Neutrophil (primary cell): ENCODE measurements around the gene POLD4.
A peak's percentile ranks its signal among the peaks of the same experiment; 100 is the strongest.
"Not testable (repeated sequence)": the region's sequence is repeated elsewhere in the genome, so short reads cannot be mapped to it uniquely, and the experiment has no call there.

ENCODE experiments used
- H3K27ac ChIP-seq: fragments of 200-600 bp; sonication (generic); 2 replicates; pipeline ENCODE4 v1.5.1; 2016; ENCODE audit warnings: mild to moderate bottlenecking, moderate library complexity
- H3K27me3 ChIP-seq: fragments of 200-600 bp; sonication (generic); 2 replicates; pipeline ENCODE4 v1.6.0; 2016; ENCODE audit warnings: mild to moderate bottlenecking
- H3K36me3 ChIP-seq: fragments of 200-600 bp; sonication (generic); 2 replicates; pipeline ENCODE4 v1.5.1; 2017
- H3K4me1 ChIP-seq, 2 experiments: fragments of 200-600 bp in 1 of 2; sonication (generic) in 1 of 2; 1 replicate in 1 of 2; 2 replicates in 1 of 2; pipeline versions ENCODE4 v1.5.1 to v1.6.1; 2013 to 2016; ENCODE audit warnings: low read depth in 1 of 2, low read length in 1 of 2, mild to moderate bottlenecking in 1 of 2, moderate library complexity in 1 of 2; ENCODE audit not compliant: control insufficient read depth in 1 of 2, insufficient read depth in 1 of 2
- H3K4me3 ChIP-seq, 2 experiments: fragments of 200-600 bp in 1 of 2; sonication (generic) in 1 of 2; 1 replicate in 1 of 2; 2 replicates in 1 of 2; pipeline ENCODE4 v1.5.1; 2013 to 2016; ENCODE audit warnings: low read depth in 1 of 2, low read length in 1 of 2, mild to moderate bottlenecking in 1 of 2, moderate library complexity in 1 of 2
- H3K9me3 ChIP-seq: fragments of 200-600 bp; sonication (generic); 2 replicates; pipeline ENCODE4 v1.5.1; 2016
- TF ChIP-seq, protein P1 (sequence below): fragments of 200-600 bp; sonication (generic); IDR thresholded peaks from 2 replicates; pipeline ENCODE4 v1.5.1; 2016; ENCODE audit warnings: antibody characterized with exemption

POLD4 gene

GRCh38 chr11:67320691-67321090, 32.7 kb downstream of the POLD4 start:
- H3K4me1 ChIP-seq = peaks cover 16 to 17% of the 10 kb centered on the region in 2 experiments
- no peak overlapping the region for H3K4me3 ChIP-seq
- H3K9me3 ChIP-seq = no peaks in the 10 kb centered on the region
- TF ChIP-seq, protein P1, sequence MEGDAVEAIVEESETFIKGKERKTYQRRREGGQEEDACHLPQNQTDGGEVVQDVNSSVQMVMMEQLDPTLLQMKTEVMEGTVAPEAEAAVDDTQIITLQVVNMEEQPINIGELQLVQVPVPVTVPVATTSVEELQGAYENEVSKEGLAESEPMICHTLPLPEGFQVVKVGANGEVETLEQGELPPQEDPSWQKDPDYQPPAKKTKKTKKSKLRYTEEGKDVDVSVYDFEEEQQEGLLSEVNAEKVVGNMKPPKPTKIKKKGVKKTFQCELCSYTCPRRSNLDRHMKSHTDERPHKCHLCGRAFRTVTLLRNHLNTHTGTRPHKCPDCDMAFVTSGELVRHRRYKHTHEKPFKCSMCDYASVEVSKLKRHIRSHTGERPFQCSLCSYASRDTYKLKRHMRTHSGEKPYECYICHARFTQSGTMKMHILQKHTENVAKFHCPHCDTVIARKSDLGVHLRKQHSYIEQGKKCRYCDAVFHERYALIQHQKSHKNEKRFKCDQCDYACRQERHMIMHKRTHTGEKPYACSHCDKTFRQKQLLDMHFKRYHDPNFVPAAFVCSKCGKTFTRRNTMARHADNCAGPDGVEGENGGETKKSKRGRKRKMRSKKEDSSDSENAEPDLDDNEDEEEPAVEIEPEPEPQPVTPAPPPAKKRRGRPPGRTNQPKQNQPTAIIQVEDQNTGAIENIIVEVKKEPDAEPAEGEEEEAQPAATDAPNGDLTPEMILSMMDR = no peak
- H3K36me3 ChIP-seq = no peaks in the 10 kb centered on the region
- no peak overlapping the region for H3K27ac ChIP-seq
- peaks cover 4% of the 10 kb centered on the region for H3K27me3 ChIP-seq

DNA sequence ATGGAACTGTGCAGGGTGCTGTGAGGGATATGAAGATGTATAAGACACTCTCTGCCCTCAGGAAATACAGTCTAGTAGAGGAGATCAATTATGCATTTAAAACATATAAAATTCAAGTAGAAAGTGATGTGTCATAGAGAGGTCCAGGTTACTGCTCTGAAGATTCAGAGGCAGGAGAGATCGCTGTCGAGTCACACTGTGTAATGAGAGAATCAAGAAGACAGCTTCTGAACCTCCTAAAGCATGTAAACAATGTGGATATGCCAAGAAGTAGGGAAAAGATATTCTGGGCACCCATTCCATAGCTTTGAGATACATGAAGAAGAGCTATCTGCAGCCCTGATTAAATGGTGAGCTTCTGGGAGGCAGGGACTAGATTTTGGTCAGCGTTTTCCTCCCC, 33.3 kb downstream of the POLD4 start:
- no peaks in the 10 kb centered on the region for H3K9me3 ChIP-seq
- peaks cover 18 to 22% of the 10 kb centered on the region in 2 experiments for H3K4me1 ChIP-seq
- no peak overlapping the region for H3K4me3 ChIP-seq
- TF ChIP-seq, protein P1 = no peak
- H3K36me3 ChIP-seq = no peaks in the 10 kb centered on the region
- H3K27me3 ChIP-seq = peaks cover 4% of the 10 kb centered on the region
- no peak overlapping the region for H3K27ac ChIP-seq

DNA sequence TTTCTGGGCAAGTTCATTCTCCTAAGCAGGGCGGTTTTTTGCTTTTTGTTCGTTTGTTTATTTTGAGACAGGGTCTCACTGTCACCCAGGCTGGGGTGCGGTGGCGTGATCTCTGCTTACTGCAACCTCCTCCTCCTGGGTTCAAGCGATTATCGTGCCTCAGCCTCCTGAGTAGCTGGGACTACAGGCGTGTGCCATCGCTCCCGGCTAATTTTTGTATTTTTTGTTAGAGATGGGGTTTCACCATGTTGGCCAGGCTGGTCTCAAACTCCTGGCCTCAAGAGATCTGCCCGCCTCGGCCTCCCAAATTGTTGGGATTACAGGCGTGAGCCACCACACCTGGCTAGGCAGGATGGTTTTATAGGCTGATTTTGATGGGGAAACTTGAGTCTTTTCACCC, 34.5 kb downstream of the POLD4 start:
- H3K4me3 ChIP-seq, H3K27me3 ChIP-seq, H3K27ac ChIP-seq, H3K36me3 ChIP-seq, H3K9me3 ChIP-seq: not testable (repeated sequence)
- H3K4me1 ChIP-seq = peaks cover 27 to 31% of the 10 kb centered on the region in 2 experiments

GRCh38 chr11:67317888-67318555, 35.3 kb downstream of the POLD4 start:
- peaks cover 4% of the 10 kb centered on the region for H3K27me3 ChIP-seq

DNA sequence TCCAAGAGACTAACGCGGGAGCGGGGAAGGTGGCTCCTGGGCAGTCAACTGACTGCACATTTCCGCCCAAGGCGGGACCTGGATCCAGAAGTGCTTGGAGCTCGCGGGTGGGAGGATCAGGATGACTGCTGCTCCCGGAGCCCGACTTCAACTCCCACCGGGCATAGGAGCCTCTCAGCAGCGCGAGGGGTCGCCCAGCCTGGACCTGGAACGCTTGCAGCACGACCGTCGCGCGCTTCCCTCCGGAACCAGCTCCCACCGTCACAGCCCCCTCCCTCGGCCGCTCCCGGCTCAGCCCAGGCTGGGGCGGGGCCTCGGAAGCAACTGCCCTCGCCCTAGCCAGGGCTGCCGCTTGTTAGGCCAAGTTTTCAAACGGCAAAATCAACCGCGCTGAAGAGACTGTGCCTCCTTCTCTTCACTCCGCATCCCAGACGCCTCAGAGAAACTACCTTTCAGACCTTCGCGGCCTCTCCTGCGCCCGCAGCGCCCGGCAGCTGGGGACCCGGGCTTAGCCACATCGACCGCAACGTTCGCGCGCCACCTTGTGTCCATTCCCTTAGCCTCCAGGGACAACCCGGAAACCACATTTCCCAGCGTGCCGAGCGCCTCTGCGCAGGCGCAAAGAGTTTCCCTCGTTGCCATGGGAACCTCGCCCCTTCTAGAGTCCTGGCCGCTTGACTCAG, 36.0 kb downstream of the POLD4 start:
- Histone ChIP-seq H3K36me3 (no peaks in the 10 kb centered on the region), H3K4me1 (peaks cover 43 to 46% of the 10 kb centered on the region in 2 experiments), H3K27me3 (peaks cover 4% of the 10 kb centered on the region), H3K9me3 (no peaks in the 10 kb centered on the region), H3K4me3 (peak overlapping the region; percentile 82 to 85), H3K27ac (peak overlapping the region; percentile 89)
- TF ChIP-seq, protein P1 = peak; percentile 98

More at GRCh38 chr11:67317888-67318555, 35.3 kb downstream of the POLD4 start:
- H3K4me3 ChIP-seq = peak overlapping the region; percentile 82 to 85
- no peaks in the 10 kb centered on the region for H3K36me3 ChIP-seq
- H3K27ac ChIP-seq = peak overlapping the region; percentile 89
- peaks cover 36 to 39% of the 10 kb centered on the region in 2 experiments for H3K4me1 ChIP-seq
- TF ChIP-seq, protein P1 = no peak
- H3K9me3 ChIP-seq = no peaks in the 10 kb centered on the region

DNA sequence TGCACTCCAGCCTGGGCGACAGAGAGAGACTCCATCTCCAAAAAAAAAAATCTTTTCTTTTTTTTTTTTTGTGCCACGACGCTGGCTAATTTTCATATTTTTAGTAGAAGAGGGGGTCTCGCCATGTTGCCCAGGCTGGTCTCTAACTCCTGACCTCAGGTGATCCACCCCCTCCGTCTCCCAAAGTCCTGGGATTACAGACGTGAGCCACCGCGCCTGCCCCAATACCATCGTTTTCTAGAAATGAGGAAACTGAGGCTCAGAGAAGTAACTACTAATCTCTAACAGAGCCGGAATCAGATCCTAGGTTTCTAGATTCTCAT, 36.5 kb downstream of the POLD4 start:
- TF ChIP-seq, protein P1 = no peak
- Histone ChIP-seq H3K36me3 (peaks cover 3% of the 10 kb centered on the region), H3K27ac (peak overlapping the region; percentile 89), H3K4me3 (peak overlapping the region; percentile 82 to 85), H3K27me3 (peaks cover 4% of the 10 kb centered on the region), H3K4me1 (peaks cover 48 to 51% of the 10 kb centered on the region in 2 experiments), H3K9me3 (no peaks in the 10 kb centered on the region)
